A549 treated with Hydrocortisone at 1 μM for 4 hours (cell line): ENCODE data around the gene BRMS1. TPM values are rescaled to one million over a fixed set of nuclear protein-coding genes. Genes with fewer than 3 reads are reported as not detected.

ENCODE experiments used
- total RNA-seq: library from RNA; stranded (reverse); fragments of 200-300 nt; extraction: Qiagen RNA extraction; gene quantifications from 5 replicates; pipeline ENCODE4 v1.2.3, GENCODE V29; 2022

The BRMS1 gene, protein sequence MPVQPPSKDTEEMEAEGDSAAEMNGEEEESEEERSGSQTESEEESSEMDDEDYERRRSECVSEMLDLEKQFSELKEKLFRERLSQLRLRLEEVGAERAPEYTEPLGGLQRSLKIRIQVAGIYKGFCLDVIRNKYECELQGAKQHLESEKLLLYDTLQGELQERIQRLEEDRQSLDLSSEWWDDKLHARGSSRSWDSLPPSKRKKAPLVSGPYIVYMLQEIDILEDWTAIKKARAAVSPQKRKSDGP
- total RNA-seq: 76.7 to 97.6 TPM (median 84.2 TPM) in 5 replicates

DNA sequence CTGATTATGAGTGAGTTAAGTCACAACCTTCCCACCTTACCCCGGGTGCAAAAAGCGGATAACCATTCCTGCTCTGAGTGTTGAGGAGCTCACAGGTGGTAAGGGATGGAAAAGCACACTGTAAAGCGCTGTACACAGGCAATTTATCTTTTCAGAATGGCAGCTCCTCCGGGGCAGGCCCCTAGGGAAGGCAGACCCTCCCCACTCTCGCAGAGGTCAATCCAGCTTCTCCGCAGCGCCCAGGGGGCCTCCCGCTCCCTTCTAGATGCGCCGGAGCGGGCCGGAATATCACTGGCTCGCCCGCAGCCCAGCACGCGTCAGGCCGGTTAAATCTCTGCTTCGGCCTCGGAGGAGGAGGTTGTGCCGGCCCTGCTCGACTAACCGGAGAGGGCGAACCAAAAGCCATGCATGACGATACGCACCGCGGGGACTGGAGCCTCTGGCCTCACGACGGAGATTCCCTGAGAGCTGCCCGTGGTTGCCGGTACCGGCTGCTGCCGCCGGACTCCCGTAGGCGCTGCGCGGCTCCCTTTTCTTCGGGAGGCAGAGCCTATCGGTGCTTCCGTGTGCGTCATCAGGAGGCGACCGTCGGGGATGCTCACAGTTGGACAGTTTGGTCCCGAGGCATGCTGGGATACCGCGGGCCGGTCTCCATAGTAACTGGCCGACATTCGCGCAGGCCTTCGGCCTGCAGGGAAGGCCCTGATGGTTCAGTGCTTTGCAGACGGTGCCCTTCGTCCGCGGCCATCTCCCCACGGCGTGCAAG lies at the start of gene BRMS1:
BRMS1 (minus strand) TSS at position 555 of the 766 bp plus-strand sequence. CDS start 2,870 bp downstream, outside the sequence.

DNA sequence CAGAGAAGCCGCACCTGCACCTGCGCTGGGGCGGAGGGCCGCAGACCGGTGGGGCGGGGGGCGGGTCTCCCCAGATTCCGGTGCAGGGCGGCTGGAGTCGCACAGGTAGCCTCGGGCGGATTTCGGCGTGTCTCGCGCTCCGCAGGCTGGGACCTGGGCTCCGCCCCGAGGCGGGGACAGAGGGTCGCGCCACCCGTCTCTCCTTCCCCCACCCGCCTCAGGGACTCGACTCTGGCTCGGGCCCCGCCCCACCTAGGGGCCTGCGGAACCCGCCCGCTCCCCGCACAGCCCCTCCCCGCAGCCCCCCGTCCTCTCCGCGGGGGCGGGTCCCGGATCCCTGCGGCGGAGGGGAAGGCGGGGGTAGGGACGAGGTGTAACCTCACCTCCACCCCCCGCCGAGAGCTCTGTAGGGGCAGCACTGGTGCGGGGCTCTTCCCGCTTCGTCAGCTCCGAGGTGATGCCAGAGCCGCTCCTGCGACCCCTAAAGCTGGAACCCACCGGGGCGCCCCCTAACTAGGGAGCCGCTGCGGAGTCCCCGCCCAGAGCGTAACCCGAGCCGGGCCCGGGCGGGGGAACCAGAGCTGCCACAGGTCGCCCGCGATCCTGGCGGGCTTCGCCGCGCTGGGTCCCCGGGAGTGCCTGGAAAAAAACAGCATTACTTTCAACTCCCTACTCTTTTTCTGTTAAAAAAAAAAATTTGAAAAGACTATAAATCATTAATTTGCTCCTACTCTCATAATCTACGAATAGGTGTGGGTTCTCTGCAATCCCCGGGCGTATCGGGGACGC lies 26.9 kb upstream of the BRMS1 start, which contains the start of gene SLC29A2:
SLC29A2 (minus strand) TSS at position 134 of the 789 bp plus-strand sequence. CDS start 169 bp downstream, outside the sequence.

DNA sequence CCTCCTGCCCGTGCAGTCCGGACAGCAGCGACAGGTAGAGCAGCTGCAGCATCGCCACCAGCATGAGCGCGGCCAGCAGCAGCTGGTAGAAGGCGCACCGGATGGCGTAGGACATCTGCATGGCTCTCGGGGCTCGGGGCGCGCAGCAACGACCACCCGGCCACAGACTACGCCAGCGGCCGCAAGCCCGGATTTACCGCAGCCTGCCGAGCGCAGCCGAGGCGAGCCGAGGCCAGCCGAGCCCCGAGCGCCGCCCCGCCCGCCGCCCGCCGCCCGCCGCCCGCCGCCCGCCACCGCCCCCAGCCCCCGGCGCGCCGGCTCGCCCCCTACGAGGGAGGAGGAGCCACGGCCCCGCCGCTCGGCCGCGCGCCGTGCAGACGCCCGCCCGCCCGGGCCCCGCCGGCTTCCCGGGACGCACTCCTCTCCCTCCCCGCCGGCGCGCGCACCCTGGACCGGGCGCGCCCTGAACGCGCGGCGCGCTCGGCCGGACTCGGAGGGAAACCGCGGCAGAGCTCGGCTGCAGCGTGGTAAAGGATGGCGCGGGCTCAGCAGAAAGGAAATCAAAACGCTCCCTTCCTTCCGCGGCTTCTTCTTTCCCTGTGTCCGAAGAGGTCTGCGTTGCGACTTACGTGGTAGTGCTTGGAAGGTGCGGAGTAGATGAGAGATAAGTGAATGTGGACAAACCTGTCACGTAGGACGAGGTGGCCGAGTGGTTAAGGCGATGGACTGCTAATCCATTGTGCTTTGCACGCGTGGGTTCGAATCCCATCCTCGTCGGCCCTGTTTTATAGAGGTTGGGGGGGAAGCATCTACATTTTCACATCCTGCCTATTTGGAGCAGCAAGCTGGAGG lies 2.7 kb upstream of the BRMS1 start, which contains the start of gene B4GAT1:
B4GAT1 (minus strand) TSS at position 205 of the 852 bp plus-strand sequence; CDS start at position 121, 84 bp downstream.

DNA sequence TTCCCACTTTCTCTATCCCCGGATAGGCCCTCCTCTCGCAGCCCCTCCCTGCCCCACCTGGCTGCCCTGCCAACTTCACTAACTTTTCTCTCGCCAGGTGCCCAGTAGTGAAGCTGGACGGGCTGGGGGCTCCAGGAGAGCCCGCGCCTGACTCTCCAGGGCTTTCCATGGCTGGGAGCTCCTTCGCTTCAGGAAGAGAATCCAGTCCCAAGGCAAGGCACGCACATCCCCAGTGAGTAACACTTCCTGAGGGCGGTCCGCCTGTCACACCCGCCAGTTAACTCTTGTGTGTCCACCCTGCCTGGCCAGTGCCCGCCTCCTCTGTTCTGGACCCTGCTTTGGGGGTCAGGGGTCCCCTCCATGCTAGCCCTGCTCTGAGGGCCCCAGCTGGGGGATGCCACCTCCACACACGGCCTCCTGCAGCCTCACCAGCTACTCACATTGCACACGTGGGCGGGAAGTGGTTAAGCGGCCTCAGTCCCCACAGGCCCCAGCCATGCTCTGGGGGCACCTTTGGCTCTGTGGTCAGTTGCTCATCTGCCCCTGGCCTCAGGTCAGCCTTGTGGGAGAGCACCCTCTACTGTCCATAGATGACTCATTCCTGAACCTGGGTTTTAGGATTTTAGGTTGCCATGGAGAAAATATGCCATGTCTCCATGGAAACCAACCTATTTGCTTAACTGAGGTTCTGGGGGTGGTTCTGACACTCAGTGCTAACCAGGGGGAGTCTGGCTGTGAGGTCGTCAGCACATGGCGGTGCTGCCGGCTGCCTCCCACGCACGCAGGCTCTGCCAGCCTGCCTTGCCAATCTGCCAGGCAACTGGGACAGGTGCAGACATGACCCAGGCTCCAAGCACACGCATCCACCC lies 8.4 kb downstream of the BRMS1 start, which contains the start of gene RIN1:
RIN1 (minus strand) TSS at position 201 of the 869 bp plus-strand sequence; CDS start at position 169, 32 bp downstream.

DNA sequence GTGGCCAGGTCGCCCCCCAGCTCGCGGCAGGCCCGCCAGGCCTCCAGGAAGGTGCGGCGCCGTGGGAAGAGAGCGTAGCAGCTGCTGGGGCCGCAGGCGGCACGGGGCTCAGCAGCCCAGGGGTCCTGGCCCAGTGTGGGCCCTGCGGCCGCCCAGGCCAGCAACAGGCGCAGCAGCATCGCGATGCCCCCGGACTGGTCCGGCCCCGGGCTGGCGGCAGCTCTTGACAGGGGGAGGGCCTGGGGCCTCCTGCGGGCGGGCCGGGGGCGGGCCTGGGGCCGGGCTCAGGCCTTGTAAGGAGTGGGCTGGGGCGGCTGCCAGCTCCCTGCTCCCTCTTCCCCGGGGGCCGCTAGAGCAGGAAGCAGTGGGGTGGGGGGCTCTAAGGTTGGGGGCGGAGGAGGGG lies 28.1 kb downstream of the BRMS1 start, which contains the start of gene CD248:
CD248 (minus strand) TSS at position 196 of the 403 bp plus-strand sequence; CDS start at position 179, 17 bp downstream.

DNA sequence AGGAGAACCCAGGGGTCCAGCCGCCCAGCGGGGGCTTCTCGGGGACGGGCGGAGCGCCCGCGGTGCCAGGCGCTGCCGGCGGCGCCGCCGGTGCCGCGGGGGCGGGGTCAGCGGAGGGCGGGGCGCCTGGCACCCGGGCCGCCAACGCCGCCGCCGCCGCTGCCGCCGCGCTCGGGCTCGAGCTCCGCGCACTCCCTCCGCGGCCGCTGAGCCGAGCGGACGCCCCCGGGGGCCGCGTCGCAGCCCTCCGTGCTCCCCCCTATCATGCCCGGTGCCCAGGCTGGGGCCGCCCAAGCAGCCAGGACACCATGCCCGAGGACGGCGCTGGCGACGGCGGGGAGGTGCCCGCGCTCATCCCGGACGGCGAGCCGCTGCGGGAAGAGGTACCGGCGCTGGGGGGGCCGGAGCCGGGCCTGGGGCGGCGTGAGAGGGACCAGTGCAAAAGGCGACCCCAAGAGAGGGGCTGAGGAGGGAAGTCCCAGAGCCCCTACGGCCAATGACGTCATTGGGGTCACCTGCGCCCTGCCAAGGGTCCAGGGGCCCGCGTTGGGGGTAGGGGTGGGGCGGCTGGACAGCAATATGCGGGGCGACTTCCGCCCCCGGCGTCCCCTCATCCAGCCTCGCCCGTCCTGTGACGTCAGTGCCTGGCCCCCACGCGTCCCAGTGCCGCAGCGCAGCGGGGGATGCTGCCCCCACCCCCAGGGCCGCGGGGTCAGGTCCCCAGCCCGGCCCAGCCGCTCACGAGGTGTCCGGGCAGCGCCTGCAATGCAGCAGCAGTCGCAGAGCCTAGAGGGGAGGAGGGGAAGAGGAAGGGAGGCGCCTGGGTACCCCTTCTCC lies 53.0 kb downstream of the BRMS1 start, which contains the start of gene TMEM151A:
TMEM151A (plus strand) TSS at position 189 of the 837 bp plus-strand sequence; CDS start at position 309, 120 bp downstream.

DNA sequence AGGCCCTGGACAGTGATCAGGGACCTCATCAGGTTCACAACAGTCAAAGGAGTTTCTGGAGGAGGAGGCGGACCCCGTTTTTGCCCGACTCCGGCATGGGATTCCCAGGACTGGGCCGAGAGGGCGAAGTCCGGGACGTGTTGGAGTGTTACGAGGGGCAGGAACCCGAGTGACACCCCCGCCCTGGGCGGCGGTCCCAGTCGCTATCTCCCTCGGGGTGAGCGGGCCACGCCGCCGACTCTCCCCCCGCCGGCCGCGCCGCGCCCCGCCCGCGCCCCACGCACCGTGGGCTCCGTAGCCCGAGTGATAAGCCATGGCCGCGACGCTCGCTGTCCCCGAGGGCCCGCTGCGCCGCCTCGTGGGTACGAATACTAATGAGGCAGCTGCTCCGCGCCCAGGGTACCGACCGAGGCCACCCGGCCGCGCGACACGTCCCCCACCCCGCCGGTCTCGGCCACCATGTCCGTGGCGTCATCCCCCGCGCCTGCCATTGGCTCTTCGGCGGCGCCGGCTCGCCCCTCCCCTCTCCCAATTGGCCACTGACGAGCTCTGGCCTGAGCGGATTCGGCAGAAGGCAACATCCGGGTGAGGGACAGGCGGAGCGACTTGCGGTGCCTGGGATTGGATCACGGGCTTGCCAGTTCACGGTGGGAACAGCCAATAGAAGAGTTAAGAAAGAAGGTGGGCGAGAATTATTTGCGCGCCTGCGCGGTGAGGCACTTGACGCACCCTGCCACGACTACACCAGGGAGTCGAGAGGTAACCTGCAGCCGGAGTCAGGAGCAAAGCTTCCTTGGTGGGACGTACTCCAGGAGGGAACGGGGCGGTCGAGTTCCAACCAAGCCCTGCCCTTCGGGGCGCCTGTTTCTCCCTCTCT lies 56.0 kb downstream of the BRMS1 start, which contains the start of gene YIF1A:
YIF1A (minus strand) TSS at position 473 of the 877 bp plus-strand sequence; CDS start at position 315, 158 bp downstream.

Other genes with a start within 250 kb of the BRMS1 start
- gene KLC2, start 87.4 kb downstream of the BRMS1 start, total RNA-seq: 41.0 to 47.0 TPM (median 43.4 TPM) in 5 replicates
- 132 to 146 TPM (median 141 TPM) in 5 replicates for gene RAB1B, start 76.5 kb downstream of the BRMS1 start, total RNA-seq
- gene CNIH2, start 66.9 kb downstream of the BRMS1 start, total RNA-seq: 2.0 to 2.9 TPM (median 2.6 TPM) in 5 replicates
- 95.5 to 124 TPM (median 116 TPM) in 5 replicates for gene YIF1A, start 56.0 kb downstream of the BRMS1 start, total RNA-seq
- gene TMEM151A, start 53.2 kb downstream of the BRMS1 start, total RNA-seq: 2.4 to 3.9 TPM (median 3.5 TPM) in 5 replicates
- gene CD248, start 28.1 kb downstream of the BRMS1 start, total RNA-seq: 0.03 TPM in 1 of 5 replicates, not detected in the others
- 25.2 to 33.5 TPM (median 30.7 TPM) in 5 replicates for gene RIN1, start 8.7 kb downstream of the BRMS1 start, total RNA-seq
- 14.8 to 17.1 TPM (median 16.8 TPM) in 5 replicates for gene B4GAT1, start 2.5 kb upstream of the BRMS1 start, total RNA-seq
- gene SLC29A2, start 26.7 kb upstream of the BRMS1 start, total RNA-seq: 5.8 to 8.6 TPM (median 8.0 TPM) in 5 replicates
- gene NPAS4, start 75.9 kb upstream of the BRMS1 start, total RNA-seq: 0.03 to 0.06 TPM in 2 of 5 replicates, not detected in the others
- 82.1 to 122 TPM (median 112 TPM) in 5 replicates for gene MRPL11, start 93.7 kb upstream of the BRMS1 start, total RNA-seq
- gene PELI3, start 121.8 kb upstream of the BRMS1 start, total RNA-seq: 4.3 to 5.3 TPM (median 4.7 TPM) in 5 replicates
- 51.1 to 65.5 TPM (median 52.4 TPM) in 5 replicates for gene DPP3, start 135.3 kb upstream of the BRMS1 start, total RNA-seq
- 9.5 to 10.9 TPM (median 9.7 TPM) in 5 replicates for gene BBS1, start 165.5 kb upstream of the BRMS1 start, total RNA-seq
- gene ZDHHC24, start 200.9 kb upstream of the BRMS1 start, total RNA-seq: 8.3 to 15.0 TPM (median 12.4 TPM) in 5 replicates
- 0.06 TPM in 2 of 5 replicates, not detected in the others for gene ACTN3, start 201.8 kb upstream of the BRMS1 start, total RNA-seq
- 30.9 to 38.6 TPM (median 32.9 TPM) in 5 replicates for gene CTSF, start 223.5 kb upstream of the BRMS1 start, total RNA-seq
- gene CCDC87, start 248.0 kb upstream of the BRMS1 start, total RNA-seq: 0.40 to 0.64 TPM (median 0.52 TPM) in 5 replicates
- gene CCS, start 248.1 kb upstream of the BRMS1 start, total RNA-seq: 26.4 to 28.2 TPM (median 27.8 TPM) in 5 replicates